GM15510 (cell line): ENCODE results near the gene IL6R.

Experiments used
- POLR2A ChIP-seq: IDR thresholded peaks from 3 replicates; pipeline ENCODE4 v1.6.1; 2011; ENCODE audit warnings: borderline replicate concordance; ENCODE audit not compliant: insufficient read length; ENCODE audit errors: extremely low read depth

Gene IL6R

GRCh38 chr1:154453574-154454352, 48.6 kb downstream of the IL6R start:
- no peak for TF ChIP-seq POLR2A

- TF ChIP-seq POLR2A = no peak
Measured at GRCh38 chr1:154454386-154455120, 49.4 kb downstream of the IL6R start.

GRCh38 chr1:154456631-154457030, 51.5 kb downstream of the IL6R start:
- no peak for TF ChIP-seq POLR2A

DNA sequence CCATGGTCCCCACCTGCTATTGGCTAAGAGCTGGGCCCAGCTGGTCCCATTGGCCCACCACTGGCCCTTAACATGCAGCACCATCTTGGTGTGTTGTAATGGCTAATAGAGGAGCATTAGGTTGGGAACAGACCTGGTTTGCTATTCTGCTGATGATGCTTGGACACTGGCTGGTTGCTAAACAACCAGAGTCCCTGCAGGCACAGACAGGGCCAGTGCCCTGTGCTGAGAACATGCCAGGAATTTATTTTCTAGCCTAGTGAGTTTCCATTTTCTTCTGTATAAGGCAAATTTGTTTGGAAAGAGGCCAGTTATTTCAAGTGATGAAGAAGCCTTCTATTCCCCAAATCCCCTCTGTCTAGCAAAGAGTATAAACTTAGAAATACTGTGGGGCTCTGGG, 53.9 kb downstream of the IL6R start:
- no peak for TF ChIP-seq POLR2A

DNA sequence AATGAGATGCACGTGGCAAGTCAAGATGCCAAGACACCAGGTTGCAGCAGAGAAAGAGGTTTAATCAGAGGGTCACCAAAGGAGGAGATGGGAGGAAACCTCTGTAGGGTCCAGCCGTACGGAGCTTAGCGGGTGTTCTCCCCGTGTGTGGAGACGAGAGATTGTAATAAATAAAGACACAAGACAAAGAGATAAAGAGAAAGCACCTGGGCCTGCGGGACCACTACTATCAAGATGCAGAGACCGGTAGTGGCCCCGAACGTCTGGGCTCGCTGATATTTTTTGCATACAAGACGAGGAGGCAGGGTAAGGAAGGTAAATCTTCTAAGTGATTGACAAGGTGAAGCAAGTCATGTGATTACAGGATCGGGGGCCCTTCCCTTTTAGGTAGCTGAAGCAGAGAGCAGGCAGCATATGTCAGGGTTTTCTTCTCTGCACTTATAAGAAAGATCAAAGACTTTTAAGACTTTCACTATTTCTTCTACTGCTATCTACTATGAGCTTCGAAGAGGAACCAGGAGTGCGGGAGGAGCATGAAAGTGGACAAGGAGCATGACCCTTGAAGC, 55.6 kb downstream of the IL6R start:
- no peak for TF ChIP-seq POLR2A

GRCh38 chr1:154463512-154463990, 58.4 kb downstream of the IL6R start:
- TF ChIP-seq POLR2A = no peak

DNA sequence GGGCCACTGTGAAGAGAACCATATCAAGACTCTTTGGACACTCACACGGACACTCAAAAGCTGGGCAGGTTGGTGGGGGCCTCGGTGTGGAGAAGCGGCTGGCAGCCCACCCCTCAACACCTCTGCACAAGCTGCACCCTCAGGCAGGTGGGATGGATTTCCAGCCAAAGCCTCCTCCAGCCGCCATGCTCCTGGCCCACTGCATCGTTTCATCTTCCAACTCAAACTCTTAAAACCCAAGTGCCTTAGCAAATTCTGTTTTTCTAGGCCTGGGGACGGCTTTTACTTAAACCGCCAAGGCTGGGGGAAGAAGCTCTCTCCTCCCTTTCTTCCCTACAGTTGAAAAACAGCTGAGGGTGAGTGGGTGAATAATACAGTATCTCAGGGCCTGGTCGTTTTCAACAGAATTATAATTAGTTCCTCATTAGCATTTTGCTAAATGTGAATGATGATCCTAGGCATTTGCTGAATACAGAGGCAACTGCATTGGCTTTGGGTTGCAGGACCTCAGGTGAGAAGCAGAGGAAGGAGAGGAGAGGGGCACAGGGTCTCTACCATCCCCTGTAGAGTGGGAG, 60.6 kb downstream of the IL6R start:
- TF ChIP-seq POLR2A = no peak

DNA sequence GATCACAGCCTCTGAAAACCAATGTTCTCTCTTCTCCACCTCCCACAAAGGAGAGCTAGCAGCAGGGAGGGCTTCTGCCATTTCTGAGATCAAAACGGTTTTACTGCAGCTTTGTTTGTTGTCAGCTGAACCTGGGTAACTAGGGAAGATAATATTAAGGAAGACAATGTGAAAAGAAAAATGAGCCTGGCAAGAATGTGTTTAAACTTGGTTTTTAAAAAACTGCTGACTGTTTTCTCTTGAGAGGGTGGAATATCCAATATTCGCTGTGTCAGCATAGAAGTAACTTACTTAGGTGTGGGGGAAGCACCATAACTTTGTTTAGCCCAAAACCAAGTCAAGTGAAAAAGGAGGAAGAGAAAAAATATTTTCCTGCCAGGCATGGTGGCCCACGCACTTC, 61.1 kb downstream of the IL6R start:
- no peak for TF ChIP-seq POLR2A

DNA sequence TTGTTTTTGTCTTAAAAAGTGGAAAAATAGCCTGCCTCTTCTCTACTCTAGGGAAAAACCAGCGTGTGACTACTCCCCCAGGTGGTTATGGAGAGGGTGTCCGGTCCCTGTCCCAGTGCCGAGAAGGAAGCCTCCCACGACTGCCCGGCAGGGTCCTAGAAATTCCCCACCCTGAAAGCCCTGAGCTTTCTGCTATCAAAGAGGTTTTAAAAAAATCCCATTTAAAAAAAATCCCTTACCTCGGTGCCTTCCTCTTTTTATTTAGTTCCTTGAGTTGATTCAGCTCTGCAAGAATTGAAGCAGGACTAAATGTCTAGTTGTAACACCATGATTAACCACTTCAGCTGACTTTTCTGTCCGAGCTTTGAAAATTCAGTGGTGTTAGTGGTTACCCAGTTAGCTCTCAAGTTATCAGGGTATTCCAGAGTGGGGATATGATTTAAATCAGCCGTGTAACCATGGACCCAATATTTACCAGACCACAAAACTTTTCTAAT, 61.8 kb downstream of the IL6R start:
- TF ChIP-seq POLR2A = no peak

- no peak for TF ChIP-seq POLR2A
Measured at GRCh38 chr1:154467434-154468102, 62.4 kb downstream of the IL6R start.

DNA sequence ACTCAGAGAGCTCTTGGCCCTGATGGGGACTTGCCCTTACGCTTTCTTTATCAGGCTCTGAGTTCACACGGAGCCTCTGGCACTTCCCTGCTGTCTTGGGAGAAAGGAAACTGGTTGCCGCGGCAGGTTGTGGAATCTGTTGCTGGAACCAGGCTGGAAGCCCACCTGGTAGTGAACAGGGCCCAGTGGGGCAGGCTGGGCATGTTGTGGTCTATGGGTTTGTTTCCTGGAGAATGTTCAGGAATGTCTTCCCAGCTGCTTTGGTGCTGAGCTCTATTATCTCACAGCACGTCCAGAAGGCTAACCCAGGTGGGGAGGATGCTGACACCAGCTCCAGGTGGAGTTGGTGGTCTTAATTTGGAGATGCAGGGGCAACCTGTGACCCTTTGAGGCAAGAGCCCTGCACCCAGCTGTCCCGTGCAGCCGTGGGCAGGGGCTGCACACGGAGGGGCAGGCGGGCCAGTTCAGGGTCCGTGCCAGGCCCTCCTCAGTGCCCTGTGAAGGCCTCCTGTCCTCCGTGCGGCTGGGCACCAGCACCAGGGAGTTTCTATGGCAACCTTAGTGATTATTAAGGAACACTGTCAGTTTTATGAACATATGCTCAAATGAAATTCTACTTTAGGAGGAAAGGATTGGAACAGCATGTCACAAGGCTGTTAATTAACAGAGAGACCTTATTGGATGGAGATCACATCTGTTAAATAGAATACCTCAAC, 63.5 kb downstream of the IL6R start:
- no peak for TF ChIP-seq POLR2A

GRCh38 chr1:154469844-154470560, 64.9 kb downstream of the IL6R start:
- no peak for TF ChIP-seq POLR2A

GRCh38 chr1:154471304-154471703, 66.2 kb downstream of the IL6R start:
- no peak for TF ChIP-seq POLR2A
